Kidney capillary endothelial cell (primary cell): ENCODE measurements around the gene ELMO3.

Experiments
- DNase-seq: peaks from one replicate; pipeline ENCODE4 v3.0.0-alpha.2; 2018; ENCODE audit warnings: low spot score

ELMO3 gene

GRCh38 chr16:67199808-67200198, 872 bp downstream of the ELMO3 start:
- DNase-seq = no peak

DNA sequence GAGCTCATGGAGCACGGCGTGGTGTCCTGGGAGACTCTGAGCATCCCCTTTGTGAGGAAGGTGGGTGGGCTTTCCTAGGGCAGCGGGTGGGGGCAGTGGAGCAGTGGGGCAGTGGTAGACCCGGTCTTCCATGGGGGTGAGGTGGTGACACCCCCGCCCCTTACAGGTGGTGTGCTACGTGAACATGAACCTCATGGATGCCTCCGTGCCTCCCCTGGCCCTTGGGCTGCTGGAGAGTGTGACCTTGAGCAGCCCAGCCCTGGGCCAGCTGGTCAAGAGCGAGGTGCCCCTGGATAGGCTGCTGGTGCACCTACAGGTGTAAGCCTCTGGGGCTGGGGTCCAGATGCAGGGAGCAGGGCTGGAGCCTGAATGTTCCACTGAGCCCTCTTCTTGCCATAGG, 1.6 kb downstream of the ELMO3 start:
- no peak for DNase-seq

DNA sequence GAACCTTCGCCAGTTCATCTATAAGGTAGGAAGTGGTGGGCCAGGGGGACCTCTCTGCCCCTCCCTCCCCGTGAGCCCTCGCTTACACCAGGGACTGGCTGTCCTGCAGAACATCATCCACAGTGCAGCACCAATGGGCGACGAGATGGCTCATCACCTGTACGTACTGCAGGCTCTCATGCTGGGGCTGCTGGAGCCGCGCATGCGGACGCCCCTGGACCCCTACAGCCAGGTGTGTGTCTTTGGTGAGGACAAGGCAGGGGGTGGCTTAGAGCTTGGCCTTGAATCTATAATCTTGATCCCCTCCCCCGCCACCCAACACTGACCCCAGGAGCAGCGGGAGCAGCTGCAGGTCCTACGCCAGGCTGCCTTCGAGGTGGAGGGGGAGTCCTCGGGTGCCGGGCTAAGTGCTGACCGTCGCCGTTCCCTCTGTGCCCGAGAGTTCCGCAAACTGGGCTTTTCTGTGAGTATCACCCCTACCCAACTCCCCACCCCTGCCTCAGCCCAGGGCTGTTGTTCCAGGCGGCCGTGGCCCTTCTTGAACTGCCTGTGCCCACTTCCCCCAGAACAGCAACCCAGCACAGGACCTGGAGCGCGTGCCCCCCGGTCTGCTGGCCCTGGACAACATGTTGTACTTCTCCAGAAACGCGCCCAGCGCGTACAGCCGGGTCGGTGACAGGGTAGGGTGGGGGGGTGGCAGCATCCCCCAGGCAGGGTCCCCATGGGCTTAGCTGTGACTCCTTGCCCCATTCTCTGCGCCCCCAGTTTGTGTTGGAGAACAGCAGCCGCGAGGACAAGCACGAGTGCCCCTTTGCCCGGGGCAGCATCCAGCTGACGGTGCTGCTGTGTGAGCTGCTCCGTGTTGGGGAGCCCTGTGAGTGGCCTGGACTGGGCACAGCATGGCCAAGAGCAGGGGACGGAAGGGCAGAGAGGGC, 2.7 kb downstream of the ELMO3 start:
- no peak for DNase-seq

DNA sequence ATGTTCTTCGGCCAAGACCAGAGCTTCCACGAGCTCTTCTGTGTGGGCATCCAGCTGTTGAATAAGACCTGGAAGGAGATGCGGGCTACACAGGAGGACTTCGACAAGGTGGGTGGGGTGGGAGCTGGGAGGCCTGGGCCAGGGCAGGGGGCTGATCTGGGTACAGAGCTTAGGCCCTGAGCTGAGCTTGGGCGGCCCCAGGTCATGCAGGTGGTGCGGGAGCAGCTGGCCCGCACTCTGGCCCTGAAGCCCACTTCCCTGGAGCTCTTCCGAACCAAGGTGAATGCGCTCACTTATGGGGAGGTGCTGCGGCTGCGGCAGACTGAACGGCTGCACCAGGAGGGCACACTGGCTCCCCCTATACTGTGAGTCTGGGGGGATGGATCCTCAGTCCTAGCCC, 3.5 kb downstream of the ELMO3 start:
- DNase-seq = no peak

GRCh38 chr16:67202956-67203493, 4.1 kb downstream of the ELMO3 start:
- DNase-seq = no peak

DNA sequence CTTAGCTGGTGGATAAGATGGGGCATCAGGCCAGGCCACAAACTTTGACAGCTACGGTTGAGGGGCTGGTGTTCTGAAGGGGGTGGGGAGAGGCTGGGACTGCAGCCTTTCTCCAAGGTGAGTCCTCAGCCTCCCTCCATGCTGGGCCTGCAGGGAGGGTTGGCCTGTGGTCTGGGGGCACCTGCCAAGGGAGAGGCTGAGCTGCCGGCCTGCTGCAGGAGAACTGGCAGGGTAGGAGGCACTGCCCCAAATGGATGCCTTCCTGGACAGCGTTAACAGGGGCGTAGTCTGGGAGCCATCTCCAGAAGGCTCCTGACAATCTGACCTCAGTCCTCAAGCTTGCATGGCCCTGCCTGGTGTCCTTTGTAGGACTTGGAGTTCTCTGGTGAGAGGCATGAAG, 5.1 kb downstream of the ELMO3 start:
- DNase-seq = no peak

DNA sequence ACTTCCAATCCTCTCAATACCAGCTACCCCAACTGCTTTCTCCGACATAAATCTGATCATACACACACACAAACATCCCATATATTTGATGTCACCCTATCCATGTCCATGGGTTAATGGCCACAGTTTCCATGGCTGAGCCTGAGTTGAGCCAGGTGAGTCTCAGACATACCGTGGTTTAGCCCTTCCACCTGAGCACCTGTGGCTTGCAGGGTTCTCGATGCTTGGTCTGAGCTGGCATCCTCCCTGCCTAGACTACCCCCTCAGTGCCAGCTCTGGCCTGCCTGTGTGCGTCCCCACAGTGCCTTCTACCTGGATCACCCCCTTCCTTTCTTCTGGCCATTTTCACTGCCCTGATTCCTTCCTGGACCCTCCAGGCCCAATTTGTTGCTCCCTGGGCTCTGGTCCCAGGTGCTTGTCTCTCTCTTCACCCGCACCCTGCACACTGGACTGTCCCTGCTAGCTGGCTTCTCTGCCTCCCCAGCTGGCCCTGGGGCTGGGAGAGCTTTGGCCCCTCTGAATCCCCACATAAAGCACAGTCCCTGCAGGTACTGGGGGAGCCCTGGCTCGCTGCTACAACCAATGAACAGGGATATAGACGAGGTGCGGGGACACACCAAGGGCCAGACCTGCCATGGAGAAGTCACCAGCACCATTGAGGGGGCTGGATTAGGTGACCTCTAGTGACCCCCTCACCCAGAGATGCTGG, 7.4 kb downstream of the ELMO3 start:
- DNase-seq = no peak

- no peak for DNase-seq
These were observed 7.9 kb downstream of the ELMO3 start for GRCh38 chr16:67206838-67207248.

DNA sequence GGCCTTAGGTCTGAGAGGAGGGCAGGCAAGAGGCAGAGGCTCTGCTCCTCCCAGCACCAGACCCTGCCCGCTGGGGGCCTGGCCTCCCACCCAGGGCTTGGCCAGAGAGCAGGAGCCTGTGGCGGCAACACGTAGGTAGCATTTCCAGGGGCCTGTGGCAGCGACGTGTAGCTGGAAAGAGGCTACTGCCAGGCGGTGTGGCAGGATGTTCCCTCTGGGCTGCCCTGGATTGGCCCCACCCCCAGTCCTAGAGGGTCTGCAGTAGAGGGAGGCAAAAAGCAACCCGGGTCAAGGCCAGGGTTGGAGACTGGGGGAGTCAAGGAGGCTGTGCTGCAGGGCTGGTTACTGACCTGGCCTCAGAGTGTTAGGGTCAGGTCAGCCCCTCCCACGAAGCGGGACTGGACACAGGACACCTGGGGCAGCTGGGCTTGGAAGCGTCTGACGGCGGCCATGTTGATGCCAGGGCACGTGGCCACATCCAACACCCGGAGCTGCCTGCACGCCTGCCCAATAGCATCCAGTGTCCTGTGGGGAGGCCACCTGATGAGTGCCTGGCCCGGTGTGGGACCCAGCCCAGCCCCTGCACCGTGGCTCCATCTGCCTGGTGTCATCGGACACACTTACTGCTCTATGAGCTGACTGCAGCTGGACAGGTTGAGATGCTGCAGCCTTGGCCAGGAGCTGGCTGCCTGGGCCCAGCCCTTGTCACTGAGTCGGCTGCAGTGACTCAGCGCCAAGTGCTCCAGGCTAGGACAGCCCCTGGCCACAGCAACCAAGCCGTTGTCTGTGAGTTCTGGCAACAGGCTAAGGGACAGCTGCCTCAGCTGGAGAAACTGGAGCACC, 8.5 kb downstream of the ELMO3 start:
- no peak for DNase-seq

GRCh38 chr16:67208154-67208896, 9.4 kb downstream of the ELMO3 start:
- no peak for DNase-seq

- DNase-seq = no peak
These were observed 10.6 kb downstream of the ELMO3 start for GRCh38 chr16:67209565-67209964.

DNA sequence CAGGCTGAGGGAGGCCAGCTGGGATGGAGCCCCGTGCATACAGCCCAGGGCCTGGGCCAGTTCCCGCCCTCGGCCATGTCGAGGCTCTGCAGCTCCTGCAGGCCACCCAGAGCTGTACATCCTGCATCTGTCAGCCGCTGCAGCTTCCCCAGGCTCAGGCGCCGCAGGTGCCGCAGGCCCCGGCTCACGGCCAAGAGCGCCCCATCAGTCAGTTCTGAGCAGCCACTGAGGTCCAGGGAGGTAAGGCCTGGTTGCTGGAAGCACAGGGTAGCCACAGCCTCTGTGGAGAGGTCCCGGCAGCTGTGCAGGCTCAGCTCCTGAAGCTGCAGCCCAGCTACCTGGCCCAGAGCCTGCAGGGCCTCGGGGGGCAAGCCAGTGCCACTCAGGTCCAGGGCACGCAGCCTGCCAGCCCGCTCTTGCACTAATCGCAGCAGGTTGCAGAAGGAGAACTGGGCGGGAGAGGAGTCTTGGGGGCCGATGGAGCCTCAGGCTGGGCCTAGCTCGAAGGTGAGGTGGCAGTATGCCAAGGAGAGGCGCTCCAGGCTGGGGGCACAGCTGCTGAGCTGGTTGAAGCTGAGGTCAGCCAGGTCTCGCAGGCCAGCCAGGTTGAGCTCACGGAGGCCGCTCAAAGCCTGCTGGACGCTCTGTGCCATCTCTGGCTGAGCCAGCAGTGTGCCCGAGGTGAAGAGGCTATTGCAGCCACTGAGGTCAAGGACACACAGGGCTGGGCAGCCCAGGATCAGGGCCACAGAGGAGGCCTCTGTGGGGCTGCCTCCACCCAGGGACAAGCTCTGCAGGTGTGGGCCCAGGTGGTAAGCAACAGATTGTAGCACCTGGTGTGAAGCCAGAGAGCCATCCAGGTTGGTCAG, 11.4 kb downstream of the ELMO3 start:
- DNase-seq = no peak

DNA sequence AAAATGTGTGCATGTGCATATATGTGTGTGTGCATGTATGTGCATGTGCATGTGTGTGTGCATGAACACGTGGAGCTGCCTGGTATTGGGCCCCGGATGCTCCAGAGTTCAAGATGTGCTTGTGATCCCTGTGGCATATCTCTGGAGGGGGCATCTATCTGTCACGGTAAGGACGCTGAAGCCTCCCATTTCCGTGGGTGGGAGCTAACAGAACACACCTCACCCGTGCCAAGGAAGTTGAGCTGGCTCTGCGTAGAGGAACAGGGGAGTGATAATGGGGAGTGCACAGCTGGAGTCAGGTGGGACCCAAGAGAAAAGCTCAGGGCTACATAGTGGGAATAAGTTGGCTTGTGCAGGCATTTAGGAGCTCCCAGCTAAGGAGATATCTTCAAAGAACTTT, 12.7 kb downstream of the ELMO3 start:
- DNase-seq = no peak

GRCh38 chr16:67212766-67213165, 13.8 kb downstream of the ELMO3 start:
- no peak for DNase-seq

GRCh38 chr16:67213197-67214019, 14.5 kb downstream of the ELMO3 start:
- DNase-seq = no peak

- DNase-seq = no peak
These were observed 16.8 kb downstream of the ELMO3 start for GRCh38 chr16:67215706-67216105.

DNA sequence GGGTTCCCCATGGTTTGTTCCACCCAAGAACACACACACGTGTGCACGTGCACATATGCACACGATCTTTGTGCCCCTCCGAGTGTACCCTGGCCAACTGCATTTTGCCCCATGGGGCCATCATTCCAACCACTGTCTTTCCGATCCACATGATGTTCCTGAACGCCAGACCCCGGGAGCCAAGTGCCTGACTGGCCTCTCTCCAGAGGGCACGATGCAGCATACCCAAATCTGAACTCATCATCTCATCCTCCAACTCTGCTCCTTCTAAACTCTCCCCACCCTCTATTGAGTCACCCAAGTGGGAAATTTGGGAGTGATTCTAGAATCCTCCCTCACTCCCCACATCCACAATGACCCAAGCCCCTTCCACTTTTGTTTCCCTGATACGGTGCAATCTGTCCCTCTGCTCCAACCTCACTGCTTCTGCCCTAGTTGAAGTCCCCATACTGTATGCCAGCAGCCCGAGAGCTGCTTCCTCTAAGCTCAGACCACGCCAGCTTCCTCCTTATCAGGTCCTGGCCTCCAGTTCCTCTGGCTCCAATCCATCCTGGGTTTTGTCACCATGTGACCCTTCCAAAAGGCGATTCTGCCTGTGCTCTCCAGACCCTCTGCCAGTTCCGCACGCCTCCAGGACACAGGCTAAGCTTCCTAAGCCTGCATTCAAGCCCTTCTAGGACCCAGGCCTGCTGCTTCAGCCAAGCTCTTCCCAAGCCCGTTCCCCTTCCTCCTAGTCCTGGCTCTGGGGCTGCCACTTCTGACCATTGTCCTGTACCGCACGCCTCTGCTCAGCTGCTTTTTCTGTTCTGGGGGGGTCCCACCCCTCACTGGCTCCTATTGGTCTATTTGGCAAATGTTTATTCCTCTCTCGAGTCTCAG, 17.9 kb downstream of the ELMO3 start:
- DNase-seq = peak; percentile 46

DNA sequence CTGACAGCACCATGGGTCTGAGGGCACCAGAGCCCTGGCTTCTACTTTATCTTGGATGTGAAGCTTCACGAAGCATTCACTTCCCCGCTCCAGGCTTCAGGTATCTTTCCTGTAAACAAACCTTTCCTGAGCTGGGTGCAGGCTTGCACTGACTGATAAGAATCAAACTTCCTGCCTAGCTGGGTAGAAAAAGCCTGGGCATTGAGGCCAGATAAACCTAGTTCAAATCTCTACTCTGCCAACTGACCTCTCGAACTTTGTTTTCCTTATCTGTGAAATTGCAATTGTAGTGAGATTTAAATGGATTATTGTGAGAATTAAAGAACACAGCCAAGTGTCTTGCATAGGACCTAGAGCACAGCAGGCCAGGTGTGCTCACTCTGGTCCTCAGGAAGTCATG, 25.1 kb downstream of the ELMO3 start:
- no peak for DNase-seq
